GM12872 (cell line): ENCODE results near the gene ARL2.

Experiments
- TF ChIP-seq, protein P1 (sequence below): IDR thresholded peaks from 3 replicates; pipeline ENCODE4 v1.5.1; 2011; ENCODE audit warnings: low read depth, mild to moderate bottlenecking, low read length, moderate library complexity; ENCODE audit not compliant: insufficient read depth

Gene ARL2

DNA sequence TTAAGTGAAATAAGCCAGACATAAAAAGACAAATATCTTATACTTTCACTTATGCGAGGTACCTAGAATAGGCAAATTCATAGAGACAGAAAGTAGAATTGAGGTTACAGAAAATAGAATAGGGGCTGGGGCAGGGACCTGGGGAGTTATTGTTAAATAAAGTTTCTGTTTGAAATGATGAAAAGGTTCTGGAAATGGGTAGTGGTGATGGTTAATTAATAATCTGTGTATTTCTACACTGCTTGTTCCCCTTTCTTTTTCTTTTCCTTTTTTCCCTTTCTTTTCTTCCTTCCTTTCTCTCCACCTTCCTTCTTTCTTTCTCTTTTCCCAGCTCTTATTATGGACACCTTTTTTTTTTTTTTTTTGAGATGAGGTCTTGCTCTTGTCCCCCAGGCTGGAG, 41.6 kb downstream of the ARL2 start:
- TF ChIP-seq, protein P1, sequence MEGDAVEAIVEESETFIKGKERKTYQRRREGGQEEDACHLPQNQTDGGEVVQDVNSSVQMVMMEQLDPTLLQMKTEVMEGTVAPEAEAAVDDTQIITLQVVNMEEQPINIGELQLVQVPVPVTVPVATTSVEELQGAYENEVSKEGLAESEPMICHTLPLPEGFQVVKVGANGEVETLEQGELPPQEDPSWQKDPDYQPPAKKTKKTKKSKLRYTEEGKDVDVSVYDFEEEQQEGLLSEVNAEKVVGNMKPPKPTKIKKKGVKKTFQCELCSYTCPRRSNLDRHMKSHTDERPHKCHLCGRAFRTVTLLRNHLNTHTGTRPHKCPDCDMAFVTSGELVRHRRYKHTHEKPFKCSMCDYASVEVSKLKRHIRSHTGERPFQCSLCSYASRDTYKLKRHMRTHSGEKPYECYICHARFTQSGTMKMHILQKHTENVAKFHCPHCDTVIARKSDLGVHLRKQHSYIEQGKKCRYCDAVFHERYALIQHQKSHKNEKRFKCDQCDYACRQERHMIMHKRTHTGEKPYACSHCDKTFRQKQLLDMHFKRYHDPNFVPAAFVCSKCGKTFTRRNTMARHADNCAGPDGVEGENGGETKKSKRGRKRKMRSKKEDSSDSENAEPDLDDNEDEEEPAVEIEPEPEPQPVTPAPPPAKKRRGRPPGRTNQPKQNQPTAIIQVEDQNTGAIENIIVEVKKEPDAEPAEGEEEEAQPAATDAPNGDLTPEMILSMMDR, result no peak

DNA sequence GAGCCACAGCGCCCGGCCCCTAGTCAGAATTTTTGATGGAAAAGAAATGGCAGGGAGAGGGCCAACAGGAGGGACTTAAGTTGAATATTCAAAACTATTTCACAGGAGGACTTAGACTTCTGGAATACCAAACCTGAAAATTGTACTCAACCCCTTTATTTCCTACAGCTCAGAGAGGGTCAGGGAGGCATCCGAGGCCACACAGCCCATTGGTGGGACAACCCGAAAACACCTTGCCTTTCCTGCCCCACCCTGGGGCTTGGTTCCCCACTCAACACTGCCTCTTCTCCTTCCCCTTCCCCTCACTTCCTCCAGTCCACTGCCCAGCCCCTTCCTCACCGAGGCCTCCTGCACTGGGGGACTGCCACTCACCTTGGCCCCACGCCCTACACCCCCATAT, 43.0 kb downstream of the ARL2 start:
- TF ChIP-seq, protein P1, result no peak

DNA sequence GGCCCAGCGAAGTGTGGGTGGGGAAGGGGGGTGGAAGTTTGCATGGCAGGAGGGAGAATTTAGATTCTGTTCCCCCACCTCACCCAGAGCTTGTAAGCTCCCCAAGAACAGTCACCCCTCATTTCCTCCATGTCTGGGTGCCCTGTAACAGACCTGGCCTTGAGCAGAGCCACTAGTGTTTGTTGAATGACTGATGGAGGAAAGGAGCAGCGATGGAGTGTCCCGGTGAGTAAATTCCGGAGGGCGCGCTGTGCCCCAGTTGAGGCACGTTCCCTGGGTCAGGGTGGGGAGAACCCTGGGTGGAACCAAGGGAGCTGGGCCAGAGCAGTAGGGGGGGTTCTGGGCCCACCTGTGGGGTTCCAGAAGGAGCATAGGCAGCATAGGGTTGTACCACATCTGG, 43.6 kb downstream of the ARL2 start:
- TF ChIP-seq, protein P1, result no peak

DNA sequence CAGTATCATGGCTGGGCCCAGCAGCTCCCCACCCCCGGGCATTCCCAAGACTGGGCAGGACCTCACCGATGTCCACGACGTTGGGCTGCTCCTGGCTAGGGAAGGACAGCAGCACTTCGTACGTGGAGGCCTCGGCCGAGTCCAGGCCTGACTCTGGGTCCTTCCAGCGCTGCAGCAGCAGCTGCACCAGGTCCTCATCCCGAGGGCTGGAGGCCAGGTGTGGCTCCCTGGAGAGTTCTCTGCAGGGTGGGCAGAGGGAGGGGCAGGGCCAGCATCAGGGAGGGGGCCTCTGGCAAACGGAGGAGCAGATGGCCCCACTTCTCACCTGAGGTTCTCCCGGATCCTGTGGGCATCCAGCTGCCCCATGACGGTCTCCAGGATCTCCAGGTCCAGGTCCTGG, 44.1 kb downstream of the ARL2 start:
- TF ChIP-seq, protein P1, result no peak

DNA sequence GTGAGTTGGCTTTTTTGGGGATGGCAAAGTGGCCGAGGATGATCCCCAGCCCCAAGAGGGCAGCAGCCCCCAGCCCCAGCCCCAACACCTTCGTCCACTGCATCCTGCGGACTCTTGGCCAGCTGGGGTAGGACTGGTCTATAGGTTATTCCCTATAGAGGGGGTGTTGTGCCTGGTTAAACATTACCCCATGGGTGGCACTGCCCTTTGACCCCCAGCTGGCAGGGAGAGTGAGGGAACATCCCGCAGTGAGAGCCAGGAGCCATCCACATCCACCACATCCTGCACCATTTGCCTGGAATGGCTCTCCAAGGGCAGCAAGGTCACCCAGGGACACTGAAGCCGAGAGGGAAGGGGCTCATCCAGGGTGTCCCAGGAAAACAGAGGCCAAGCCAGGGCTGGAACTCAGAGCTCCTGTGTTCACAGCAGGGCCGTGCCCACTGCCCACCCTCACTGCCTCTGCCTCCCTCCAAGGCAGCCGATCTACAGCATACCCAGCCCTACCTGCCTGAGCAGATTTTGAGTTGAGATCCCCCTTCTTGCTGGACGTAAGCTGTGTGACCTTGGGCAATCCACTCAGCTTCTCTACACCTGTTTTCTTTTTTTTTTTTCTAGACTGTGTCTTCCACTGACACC, 44.6 kb downstream of the ARL2 start, which contains the start of gene NAALADL1:
TSS of gene NAALADL1 (minus strand) at position 135 of the 636 bp plus-strand sequence. CDS start at position 103, 32 bp downstream.
- TF ChIP-seq, protein P1, result no peak

DNA sequence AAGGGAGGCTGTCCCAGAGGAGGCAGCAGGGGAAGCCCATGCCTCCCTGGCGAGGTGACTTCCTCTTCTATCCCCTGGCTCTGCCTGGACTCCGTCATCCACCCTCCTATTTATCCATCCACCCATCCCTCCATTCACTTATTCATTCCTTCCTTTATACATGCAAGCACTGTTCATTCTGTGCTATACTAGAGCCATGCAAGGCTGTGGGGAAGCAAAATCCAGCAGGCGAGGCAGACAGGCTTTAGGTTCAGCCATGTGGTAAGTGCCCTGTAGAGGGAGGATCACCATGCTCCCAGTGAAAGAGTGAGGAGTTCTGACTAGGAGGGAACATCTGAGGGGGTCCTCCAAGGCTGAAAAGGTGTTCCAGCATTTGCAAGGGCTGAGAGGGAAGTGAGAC, 45.6 kb downstream of the ARL2 start:
- TF ChIP-seq, protein P1, result no peak

DNA sequence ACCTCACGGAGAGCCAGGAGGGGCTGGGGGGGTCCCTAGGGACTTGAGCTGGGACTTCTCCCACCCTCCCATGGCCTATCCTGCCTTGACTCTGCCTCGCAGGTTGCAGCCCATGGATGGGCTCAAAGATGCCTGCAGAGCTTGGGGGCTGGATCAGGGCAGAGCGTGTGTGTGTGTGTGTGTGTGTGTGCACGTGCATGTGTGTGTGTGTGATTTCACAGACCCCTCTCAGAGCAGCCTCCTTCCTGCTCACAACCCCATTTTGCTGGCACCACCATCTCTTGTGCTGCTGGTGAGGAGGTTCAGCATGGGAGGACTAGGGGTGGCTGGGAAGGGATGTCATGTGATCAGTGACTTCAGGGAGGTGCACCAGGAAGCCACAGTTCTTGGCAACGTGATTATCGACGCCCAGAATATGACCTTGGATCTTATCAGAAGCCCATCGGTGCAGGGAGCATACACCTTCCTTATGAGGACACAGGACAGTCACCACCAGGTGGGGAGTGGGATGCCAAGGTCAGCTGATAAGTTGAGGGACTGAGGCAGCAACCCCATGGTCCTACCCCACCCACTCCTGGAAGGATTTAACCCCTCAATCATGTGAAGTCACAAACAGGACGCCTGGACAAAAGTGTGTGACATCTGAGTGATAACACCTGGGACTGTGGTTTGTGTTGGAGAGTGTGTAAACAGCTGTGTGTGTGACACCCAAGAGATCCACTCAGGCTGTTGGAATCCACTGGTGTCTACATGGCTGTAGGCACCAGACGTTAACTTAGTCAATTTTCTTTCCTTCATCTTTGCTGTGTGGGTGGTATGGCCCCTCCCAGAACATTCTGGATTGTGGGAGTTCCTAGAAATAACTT, 46.2 kb downstream of the ARL2 start:
- TF ChIP-seq, protein P1, result no peak
